Ovary (tissue), 9 donors: Measurements from ENCODE around the gene SDC3. TPM values are rescaled to one million over a fixed set of nuclear protein-coding genes. Genes with fewer than 3 reads are reported as not detected.

Experiments used
- DNase-seq, 5 donors: peaks; one replicate each; pipeline ENCODE4 v3.0.0-alpha.2; 2019 to 2020
- H3K27ac ChIP-seq, 2 donors: fragments of 200-600 bp; one replicate each; pipeline versions ENCODE4 v1.5.1 to v1.8.0; 2019 to 2022
- H3K27me3 ChIP-seq: fragments of 200-600 bp; one replicate; pipeline ENCODE4 v1.8.0; 2022
- H3K36me3 ChIP-seq: fragments of 200-600 bp; sonication (generic); one replicate; pipeline ENCODE4 v1.5.1; 2019
- H3K4me1 ChIP-seq: one replicate; pipeline ENCODE4 v1.8.1; 2013; ENCODE audit warnings: mild to moderate bottlenecking, moderate library complexity; ENCODE audit not compliant: insufficient read depth
- H3K4me3 ChIP-seq: fragments of 200-600 bp; sonication (generic); one replicate; pipeline ENCODE4 v1.5.1; 2017
- H3K9me3 ChIP-seq, 2 donors: fragments of 200-600 bp in 1 of 2; sonication (generic) in 1 of 2; one replicate each; pipeline versions ENCODE4 v1.5.1 to v1.8.1; 2013 to 2019; ENCODE audit warnings: mild to moderate bottlenecking in 1 of 2, moderate library complexity in 1 of 2
- CTCF ChIP-seq, 3 donors: fragments of 450-650 bp in 2 of 3; fragments of 200-600 bp in 1 of 3; IDR thresholded peaks; one replicate each; pipeline versions ENCODE4 v1.5.1 to v1.8.0; 2016 to 2022; ENCODE audit warnings: antibody characterized with exemption in 3 of 3, mild to moderate bottlenecking in 1 of 3
- EP300 ChIP-seq: sonication (generic); formaldehyde crosslinking; IDR thresholded peaks from one replicate; pipeline ENCODE4 v1.6.1; 2017; ENCODE audit warnings: antibody characterized with exemption
- POLR2A ChIP-seq: fragments of 450-650 bp; IDR thresholded peaks from one replicate; pipeline ENCODE4 v1.6.1; 2017; ENCODE audit warnings: antibody characterized with exemption, mild to moderate bottlenecking, moderate library complexity
- WGBS, 3 donors: extraction: QIAGEN DNeasy Blood & Tissue Kit in 1 of 3; methylation state at CpG; one replicate each; pipeline versions ENCODE4 v1.1.5 to v1.1.7; 2013 to 2017; 5-methylcytosine and 5-hydroxymethylcytosine counted together
- intact Hi-C, 4 donors: fragments of 100-400 bp; cut with DNase I; formaldehyde crosslinking; loops; one replicate each; pipeline versions ENCODE4 v1.11.0 to v1.15.1; 2022 to 2023
- polyA plus RNA-seq, 2 donors: library from polyadenylated mRNA; stranded (reverse); fragments of 200-250 nt in 1 of 2; fragments of 350-450 nt in 1 of 2; fragmentation: Illumina TruSeq in 1 of 2; extraction: RNeasy Lipid Tissue Mini Kit (QIAGEN cat#74804) in 1 of 2; gene quantifications; one replicate each; pipeline ENCODE4 v1.2.3, GENCODE V29; 2013 to 2014
- total RNA-seq, 7 donors: library from RNA; depleted of rRNA in 2 of 7; stranded (reverse); fragments of >200 nt in 2 of 7; fragmentation: NEBNext Ultra II Directional in 3 of 7; extraction: Animal tissue kit (Norgen Biotek cat#: 25700) in 3 of 7; gene quantifications; one replicate each; pipeline versions ENCODE4 v1.1.0 to v1.2.4, GENCODE V29; 2016 to 2023
- donor health status: DM: no; HTN: no; CAD: no; lungs with moderate emphysema.
- donor health status: DM: no; HTN: no; CAD: no.
- donor health status: Bipolar disorder and iron deficiency.
- donor health status: DM: yes; HTN: yes; CAD: no.
- donor health status: DM: no; HTN: no; CAD: no.
- donor health status: DM: yes; HTN: yes; CAD: no.

The SDC3 gene
- total and polyA plus RNA-seq, 9 donors, result 4.2 to 31.0 (median 23.0) TPM

- TF ChIP-seq EP300 (no peak), CTCF (IDR thresholded peaks at IDR 0.05) (no peak), POLR2A (no peak)
- Histone ChIP-seq H3K27ac (no peak overlapping the region), H3K27me3 (no peaks in the 10 kb centered on the region), H3K9me3 (no peaks in the 10 kb centered on the region), H3K4me3 (no peak overlapping the region), H3K36me3 (no peaks in the 10 kb centered on the region), H3K4me1 (no peaks in the 10 kb centered on the region)
- WGBS, 3 donors, result 42 to 44% (median 44%) methylated on average over 7 of the region's 7 CpGs
- intact Hi-C loops, result no loop called here
- no peak for DNase-seq
These were observed 43.9 kb downstream of the SDC3 start for GRCh38 chr1:30864681-30865080.

GRCh38 chr1:30863858-30864604, 44.5 kb downstream of the SDC3 start:
- WGBS, 3 donors, result 79 to 83% (median 82%) methylated on average over 8 of the region's 8 CpGs
- Histone ChIP-seq H3K36me3 (no peaks in the 10 kb centered on the region), H3K27me3 (no peaks in the 10 kb centered on the region), H3K4me1 (no peaks in the 10 kb centered on the region), H3K27ac (no peak overlapping the region), H3K4me3 (no peak overlapping the region), H3K9me3 (no peaks in the 10 kb centered on the region)
- TF ChIP-seq POLR2A (no peak), EP300 (no peak), CTCF (IDR thresholded peaks at IDR 0.05) (no peak)
- no peak for DNase-seq
- intact Hi-C loops, result no loop called here

- TF ChIP-seq CTCF (IDR thresholded peaks at IDR 0.05) (no peak), POLR2A (no peak), EP300 (no peak)
- 89 to 97% (median 91%) methylated on average over 5 of the region's 5 CpGs for WGBS, 3 donors
- no peaks in the 10 kb centered on the region for H3K9me3 ChIP-seq
- no peaks in the 10 kb centered on the region for H3K4me1 ChIP-seq
- no peak overlapping the region for H3K27ac ChIP-seq
- no peak overlapping the region for H3K4me3 ChIP-seq
- H3K36me3 ChIP-seq, result no peaks in the 10 kb centered on the region
- no peaks in the 10 kb centered on the region for H3K27me3 ChIP-seq
- no peak for DNase-seq
- intact Hi-C loops, result no loop called here
These were observed 48.3 kb downstream of the SDC3 start for GRCh38 chr1:30860320-30860652.

- Histone ChIP-seq H3K36me3 (no peaks in the 10 kb centered on the region), H3K9me3 (no peaks in the 10 kb centered on the region), H3K27me3 (no peaks in the 10 kb centered on the region), H3K4me1 (no peaks in the 10 kb centered on the region), H3K27ac (no peak overlapping the region), H3K4me3 (no peak overlapping the region)
- intact Hi-C loops, result no loop called here
- WGBS, 3 donors, result 90 to 97% (median 94%) methylated on average over 8 of the region's 8 CpGs
- DNase-seq, result no peak
- TF ChIP-seq POLR2A (no peak), CTCF (IDR thresholded peaks at IDR 0.05) (no peak), EP300 (no peak)
These were observed 50.6 kb downstream of the SDC3 start for GRCh38 chr1:30857964-30858363.
